Osteoblast (primary cell): Measurements from ENCODE around the gene TMEM82. TPM values are rescaled to one million over a fixed set of nuclear protein-coding genes. Genes with fewer than 3 reads are reported as not detected.

Experiments used
- DNase-seq: peaks from one replicate; pipeline ENCODE4 v3.0.0; 2011; ENCODE audit warnings: low spot score, mixed read lengths; ENCODE audit not compliant: insufficient read length; ENCODE audit errors: missing footprints
- H2AFZ ChIP-seq: 2 replicates; pipeline ENCODE4 v1.6.0; 2011; ENCODE audit warnings: mild to moderate bottlenecking, low read length
- H3K27ac ChIP-seq: 2 replicates; pipeline ENCODE4 v1.5.1; 2011; ENCODE audit warnings: mild to moderate bottlenecking, low read depth, low read length, moderate library complexity
- H3K27me3 ChIP-seq: 2 replicates; pipeline ENCODE4 v1.6.0; 2012; ENCODE audit warnings: mild to moderate bottlenecking, control low read depth, inconsistent platforms, low read length, moderate library complexity; ENCODE audit not compliant: insufficient read depth
- H3K36me3 ChIP-seq: 2 replicates; pipeline ENCODE4 v1.5.1; 2011; ENCODE audit warnings: mild to moderate bottlenecking, low read length, control low read depth, moderate library complexity; ENCODE audit not compliant: insufficient read depth
- H3K4me1 ChIP-seq: 2 replicates; pipeline ENCODE4 v1.5.1; 2011; ENCODE audit warnings: mild to moderate bottlenecking, low read length, control low read depth, moderate library complexity; ENCODE audit not compliant: insufficient read depth
- H3K4me2 ChIP-seq: 2 replicates; pipeline ENCODE4 v1.6.0; 2011; ENCODE audit warnings: mild to moderate bottlenecking, low read length; ENCODE audit not compliant: insufficient read depth
- H3K4me3 ChIP-seq: fragments of 200-600 bp; sonication (generic); 3 replicates; pipeline ENCODE4 v1.5.1; 2012; ENCODE audit warnings: mild to moderate bottlenecking, low read length, inconsistent platforms; ENCODE audit not compliant: insufficient read depth
- H3K79me2 ChIP-seq: 2 replicates; pipeline ENCODE4 v1.6.0; 2012; ENCODE audit warnings: mild to moderate bottlenecking, low read length, control low read depth, inconsistent platforms; ENCODE audit not compliant: insufficient read depth
- H3K9me3 ChIP-seq: 2 replicates; pipeline ENCODE4 v1.5.1; 2011; ENCODE audit warnings: low read depth, low read length, control low read depth
- H4K20me1 ChIP-seq: 2 replicates; pipeline ENCODE4 v1.6.0; 2012; ENCODE audit warnings: mild to moderate bottlenecking, low read length, control low read depth; ENCODE audit not compliant: insufficient read depth
- CTCF ChIP-seq: IDR thresholded peaks from 2 replicates; pipeline ENCODE4 v1.5.1; 2011; ENCODE audit warnings: mild to moderate bottlenecking, low read depth, low read length, moderate library complexity; ENCODE audit errors: extremely low read depth
- total RNA-seq: library from RNA; depleted of rRNA; stranded (reverse); fragments of >200 nt; gene quantifications from 2 replicates; pipeline ENCODE4 v1.2.3, GENCODE V29; 2012

The TMEM82 gene
- total RNA-seq, 1 donor, result not detected

DNA sequence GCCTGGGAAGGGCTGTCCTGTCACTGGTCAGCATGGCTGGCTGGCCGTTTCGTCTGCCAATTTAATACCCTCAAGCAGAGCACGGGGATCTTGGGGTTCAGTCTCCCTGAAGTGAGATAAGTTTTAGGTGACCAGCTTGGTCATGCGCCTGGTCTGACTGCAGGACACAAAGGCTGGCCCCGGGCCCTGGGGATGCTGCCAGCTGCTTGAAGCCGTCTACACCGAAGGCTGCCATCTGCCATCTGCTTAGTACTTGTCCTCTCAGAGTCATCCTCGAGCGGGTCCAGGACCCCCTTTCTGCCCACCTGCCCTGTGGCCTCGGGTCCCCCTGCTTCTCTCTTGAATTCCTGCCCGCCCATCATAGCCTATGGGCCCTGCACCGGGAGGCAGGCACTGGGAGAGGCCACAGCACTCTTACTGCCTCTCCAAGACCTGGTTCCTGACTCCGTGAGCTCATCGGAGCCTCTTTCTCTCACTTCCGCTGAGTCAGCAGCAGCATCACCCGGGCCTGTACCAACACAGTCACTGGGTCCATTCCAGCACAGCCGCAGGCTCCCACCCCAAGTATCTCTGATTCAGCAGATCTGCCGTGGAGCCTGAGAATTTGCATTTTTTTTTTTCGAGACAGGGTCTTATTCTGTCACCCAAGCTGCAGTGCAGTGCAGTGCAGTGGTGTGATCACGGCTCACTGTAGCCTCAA, 23.3 kb downstream of the TMEM82 start:
- no peak overlapping the region for H2AFZ ChIP-seq
- H3K4me2 ChIP-seq, result no peak overlapping the region
- no peak overlapping the region for H3K4me3 ChIP-seq
- no peaks in the 10 kb centered on the region for H3K9me3 ChIP-seq
- peak overlapping the region; percentile 82 for H3K27ac ChIP-seq
- H3K27me3 ChIP-seq, result no peaks in the 10 kb centered on the region
- DNase-seq, result peak; percentile 98
- peaks cover 27% of the 10 kb centered on the region for H3K4me1 ChIP-seq
- peaks cover 42% of the 10 kb centered on the region for H3K79me2 ChIP-seq
- no peak for TF ChIP-seq CTCF
- H4K20me1 ChIP-seq, result peaks cover 31% of the 10 kb centered on the region
- H3K36me3 ChIP-seq, result peaks cover 49% of the 10 kb centered on the region

DNA sequence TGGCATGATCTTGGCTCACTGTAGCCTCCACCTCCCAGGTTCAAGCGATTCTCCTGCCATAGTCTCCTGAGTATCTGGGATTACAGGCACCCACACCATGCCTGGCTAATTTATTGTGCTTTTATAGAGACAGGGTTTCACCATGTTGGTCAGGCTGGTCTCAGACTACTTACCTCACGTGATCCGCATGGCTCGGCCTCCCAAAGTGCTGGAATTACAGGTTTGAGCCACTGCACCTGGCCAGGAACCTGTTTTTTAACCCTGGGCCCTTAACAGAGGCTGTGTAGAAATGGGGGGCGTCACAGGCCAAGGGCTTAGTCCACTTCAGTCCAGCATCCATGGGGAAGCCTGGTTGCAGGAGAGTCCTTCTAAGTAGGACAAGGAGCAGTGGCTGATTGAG, 25.6 kb downstream of the TMEM82 start:
- H2AFZ ChIP-seq, result no peak overlapping the region
- peaks cover 69% of the 10 kb centered on the region for H3K36me3 ChIP-seq
- no peak overlapping the region for H3K4me3 ChIP-seq
- peaks cover 11% of the 10 kb centered on the region for H3K4me1 ChIP-seq
- no peak for TF ChIP-seq CTCF
- no peak overlapping the region for H3K27ac ChIP-seq
- peaks cover 22% of the 10 kb centered on the region for H4K20me1 ChIP-seq
- no peaks in the 10 kb centered on the region for H3K9me3 ChIP-seq
- no peaks in the 10 kb centered on the region for H3K27me3 ChIP-seq
- peaks cover 19% of the 10 kb centered on the region for H3K79me2 ChIP-seq
- no peak overlapping the region for H3K4me2 ChIP-seq
- DNase-seq, result no peak

- DNase-seq, result peak; percentile 54
- TF ChIP-seq CTCF, result no peak
- H3K27me3 ChIP-seq, result no peaks in the 10 kb centered on the region
- no peaks in the 10 kb centered on the region for H3K9me3 ChIP-seq
- no peak overlapping the region for H3K4me3 ChIP-seq
- H3K27ac ChIP-seq, result no peak overlapping the region
- no peak overlapping the region for H2AFZ ChIP-seq
- peaks cover 19% of the 10 kb centered on the region for H3K79me2 ChIP-seq
- H3K4me2 ChIP-seq, result no peak overlapping the region
- H3K36me3 ChIP-seq, result peaks cover 73% of the 10 kb centered on the region
- peaks cover 11% of the 10 kb centered on the region for H3K4me1 ChIP-seq
- peaks cover 22% of the 10 kb centered on the region for H4K20me1 ChIP-seq
Measured at GRCh38 chr1:15768388-15768787, 26.1 kb downstream of the TMEM82 start.

DNA sequence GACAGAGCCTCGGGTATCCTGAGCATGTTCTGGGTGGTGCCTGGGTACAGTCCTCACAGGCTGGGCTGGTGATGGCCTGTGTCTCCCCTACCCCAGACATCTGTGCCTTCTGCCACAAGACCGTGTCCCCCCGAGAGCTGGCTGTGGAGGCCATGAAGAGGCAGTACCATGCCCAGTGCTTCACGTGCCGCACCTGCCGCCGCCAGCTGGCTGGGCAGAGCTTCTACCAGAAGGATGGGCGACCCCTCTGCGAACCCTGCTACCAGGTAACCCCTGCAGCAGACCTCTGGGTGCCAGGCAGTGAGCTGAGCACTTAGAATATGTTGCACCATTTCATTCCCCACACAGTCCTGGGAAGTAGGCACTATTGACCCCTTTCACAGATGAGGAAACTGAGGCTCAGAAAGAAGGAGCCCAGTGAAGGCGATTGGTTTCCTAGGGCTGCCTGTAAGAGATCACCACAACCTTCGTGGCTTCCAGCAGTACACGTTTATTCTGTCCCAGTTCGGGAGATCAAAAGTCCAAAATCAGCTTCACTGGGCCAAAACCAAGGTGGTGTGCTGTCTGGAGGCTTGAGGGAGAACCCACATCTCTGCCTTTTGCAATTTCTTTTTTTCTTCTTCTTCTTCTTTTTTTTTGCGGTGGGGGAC, 28.1 kb downstream of the TMEM82 start:
- H3K9me3 ChIP-seq, result no peaks in the 10 kb centered on the region
- H3K36me3 ChIP-seq, result peaks cover 74% of the 10 kb centered on the region
- H3K27ac ChIP-seq, result no peak overlapping the region
- no peak overlapping the region for H3K4me3 ChIP-seq
- DNase-seq, result peak; percentile 70
- H3K27me3 ChIP-seq, result no peaks in the 10 kb centered on the region
- no peak for TF ChIP-seq CTCF
- peaks cover 8% of the 10 kb centered on the region for H3K4me1 ChIP-seq
- peaks cover 6% of the 10 kb centered on the region for H3K79me2 ChIP-seq
- no peak overlapping the region for H2AFZ ChIP-seq
- peaks cover 13% of the 10 kb centered on the region for H4K20me1 ChIP-seq
- H3K4me2 ChIP-seq, result no peak overlapping the region
